ENCODE measurements around the gene MAP4K2.
"Not testable (repeated sequence)": the region's sequence is repeated elsewhere in the genome, so short reads cannot be mapped to it uniquely, and the experiment has no call there.

The MAP4K2 gene

DNA sequence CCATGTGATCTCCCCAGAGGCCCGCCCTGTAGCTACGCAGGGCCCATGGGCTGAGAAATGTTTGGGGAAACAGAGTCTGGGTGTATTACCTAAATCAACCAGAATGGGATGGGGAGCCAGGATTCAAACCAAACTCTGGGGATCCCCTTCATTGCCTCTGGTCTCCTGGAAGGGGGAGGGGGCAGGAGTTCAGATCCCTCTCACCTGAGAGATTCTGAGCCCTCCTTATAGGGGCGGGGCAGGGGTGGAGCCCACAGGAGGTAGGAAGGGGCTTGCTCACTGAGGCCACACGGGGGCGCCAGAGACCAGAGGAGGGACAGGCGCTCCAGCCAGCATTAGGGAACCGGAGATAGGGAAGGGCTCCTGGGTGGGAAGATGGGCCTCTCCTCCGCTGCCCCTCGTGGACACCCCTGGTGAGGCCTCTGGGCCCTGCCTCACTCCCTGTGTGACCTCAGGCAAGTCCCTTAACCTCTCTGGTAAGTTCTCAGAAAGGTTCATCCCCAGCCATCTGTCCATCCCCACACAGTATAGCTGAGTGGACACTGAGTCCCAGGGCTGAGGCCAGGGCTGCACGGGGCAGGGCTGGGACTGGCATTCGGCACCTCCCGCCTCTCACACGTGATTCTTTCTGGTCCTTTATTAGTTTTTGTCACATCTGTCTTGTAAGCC is 44.1 kb upstream of the MAP4K2 start:
- Histone ChIP-seq H3K27ac (ENCODE audit: low read depth, low read length, poor library complexity, severe bottlenecking) (peak overlapping the region; percentile 98), H2AFZ (ENCODE audit: low read length) (no peak overlapping the region), H3F3A (ENCODE audit: insufficient read depth, low read length) (peaks cover 9% of the 10 kb centered on the region; the same call in 1 of the 2 replicates), H3K79me2 (ENCODE audit: insufficient read depth, low read length) (no peaks in the 10 kb centered on the region), H3K4me1 (ENCODE audit: insufficient read depth, low read length, severe bottlenecking) (peaks cover 74% of the 10 kb centered on the region), H3K9me2 (ENCODE audit: low read depth, low read length) (no peaks in the 10 kb centered on the region), H4K20me1 (ENCODE audit: insufficient read depth, low read length) (no peaks in the 10 kb centered on the region), H3K9me3 (ENCODE audit: low read length) (no peaks in the 10 kb centered on the region), H3K9ac (ENCODE audit: low read length) (no peak overlapping the region), H3K36me3 (ENCODE audit: insufficient read depth, low read length) (no peaks in the 10 kb centered on the region), H3K27me3 (ENCODE audit: insufficient read depth, low read length) (no peaks in the 10 kb centered on the region), H3K4me2 (ENCODE audit: low read length) (peak overlapping the region; percentile 42; the same call in 1 of the 2 replicates), H3K4me3 (ENCODE audit: low read depth, low read length, poor library complexity, severe bottlenecking) (no peak overlapping the region)
- TF ChIP-seq EZH2 (IDR thresholded peaks at IDR 0.05; ENCODE audit: borderline replicate concordance, low read length): no peak
- TF ChIP-seq, protein P1, sequence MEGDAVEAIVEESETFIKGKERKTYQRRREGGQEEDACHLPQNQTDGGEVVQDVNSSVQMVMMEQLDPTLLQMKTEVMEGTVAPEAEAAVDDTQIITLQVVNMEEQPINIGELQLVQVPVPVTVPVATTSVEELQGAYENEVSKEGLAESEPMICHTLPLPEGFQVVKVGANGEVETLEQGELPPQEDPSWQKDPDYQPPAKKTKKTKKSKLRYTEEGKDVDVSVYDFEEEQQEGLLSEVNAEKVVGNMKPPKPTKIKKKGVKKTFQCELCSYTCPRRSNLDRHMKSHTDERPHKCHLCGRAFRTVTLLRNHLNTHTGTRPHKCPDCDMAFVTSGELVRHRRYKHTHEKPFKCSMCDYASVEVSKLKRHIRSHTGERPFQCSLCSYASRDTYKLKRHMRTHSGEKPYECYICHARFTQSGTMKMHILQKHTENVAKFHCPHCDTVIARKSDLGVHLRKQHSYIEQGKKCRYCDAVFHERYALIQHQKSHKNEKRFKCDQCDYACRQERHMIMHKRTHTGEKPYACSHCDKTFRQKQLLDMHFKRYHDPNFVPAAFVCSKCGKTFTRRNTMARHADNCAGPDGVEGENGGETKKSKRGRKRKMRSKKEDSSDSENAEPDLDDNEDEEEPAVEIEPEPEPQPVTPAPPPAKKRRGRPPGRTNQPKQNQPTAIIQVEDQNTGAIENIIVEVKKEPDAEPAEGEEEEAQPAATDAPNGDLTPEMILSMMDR (IDR thresholded peaks at IDR 0.05; ENCODE audit: low read length): peak; percentile 91

DNA sequence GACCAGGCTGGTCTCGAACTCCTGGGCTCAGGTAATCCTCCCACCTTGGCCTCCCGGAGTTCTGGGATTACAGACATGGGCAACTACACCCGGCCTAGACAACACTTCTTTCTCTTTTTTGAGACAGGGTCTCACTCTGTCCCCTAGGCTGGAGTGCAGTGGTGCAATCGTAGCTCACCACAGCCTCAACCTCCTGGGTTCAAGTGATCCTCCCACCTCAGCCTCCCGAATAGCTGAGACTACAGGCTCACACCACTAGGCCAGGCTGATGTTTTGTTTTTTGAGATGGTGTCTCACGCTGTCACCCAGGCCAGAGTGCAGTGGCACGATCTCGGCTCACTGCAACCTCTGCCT is 42.7 kb upstream of the MAP4K2 start:
- H3K4me2 ChIP-seq (ENCODE audit: low read length); H3K9me3 ChIP-seq (ENCODE audit: low read length); H3K9me2 ChIP-seq (ENCODE audit: low read depth, low read length); H3K9ac ChIP-seq (ENCODE audit: low read length); H3K79me2 ChIP-seq (ENCODE audit: insufficient read depth, low read length); H2AFZ ChIP-seq (ENCODE audit: low read length); H3K4me3 ChIP-seq (ENCODE audit: low read depth, low read length, poor library complexity, severe bottlenecking); H3K27me3 ChIP-seq (ENCODE audit: insufficient read depth, low read length); H4K20me1 ChIP-seq (ENCODE audit: insufficient read depth, low read length); H3K27ac ChIP-seq (ENCODE audit: low read depth, low read length, poor library complexity, severe bottlenecking); H3K36me3 ChIP-seq (ENCODE audit: insufficient read depth, low read length); H3F3A ChIP-seq (ENCODE audit: insufficient read depth, low read length): not testable (repeated sequence)
- peaks cover 60% of the 10 kb centered on the region for H3K4me1 ChIP-seq (ENCODE audit: insufficient read depth, low read length, severe bottlenecking)

DNA sequence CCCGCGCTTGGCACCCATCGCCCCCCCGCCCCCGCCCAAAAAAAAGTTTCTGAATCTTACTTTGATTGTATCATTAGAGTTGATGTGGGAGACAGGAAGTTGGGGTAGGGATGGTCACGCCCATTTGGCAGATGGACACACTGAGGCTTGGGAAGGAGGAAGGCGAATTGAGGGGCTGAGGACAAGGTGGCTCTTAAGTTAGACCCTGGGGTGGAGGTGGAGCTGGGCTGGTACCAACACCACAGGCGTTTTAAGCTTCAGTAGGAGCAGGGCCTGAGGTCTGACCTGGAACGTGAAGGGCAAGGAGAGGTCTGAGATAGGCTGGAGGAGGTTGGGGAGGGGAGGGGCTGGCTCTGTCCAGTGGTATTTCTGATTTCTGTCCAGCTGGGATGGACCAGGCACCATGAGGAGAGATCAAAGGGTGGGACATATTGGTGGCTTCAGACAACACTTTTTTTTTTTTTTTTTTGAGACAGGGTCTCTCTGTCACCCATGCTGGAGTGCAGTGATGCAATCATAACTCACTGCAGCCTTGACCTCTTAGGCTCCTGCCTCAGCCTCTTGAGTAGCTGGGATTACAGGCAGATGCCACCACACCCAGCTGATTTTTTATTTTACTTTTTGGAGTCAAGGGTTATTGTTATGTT is 42.2 kb upstream of the MAP4K2 start:
- Histone ChIP-seq H3F3A (ENCODE audit: insufficient read depth, low read length) (peaks cover 3% of the 10 kb centered on the region; the same call in 1 of the 2 replicates), H3K9me3 (ENCODE audit: low read length) (no peaks in the 10 kb centered on the region), H2AFZ (ENCODE audit: low read length) (no peak overlapping the region), H3K4me3 (ENCODE audit: low read depth, low read length, poor library complexity, severe bottlenecking) (peak overlapping the region; percentile 77), H3K4me2 (ENCODE audit: low read length) (peak overlapping the region; percentile 80), H3K27me3 (ENCODE audit: insufficient read depth, low read length) (no peaks in the 10 kb centered on the region), H4K20me1 (ENCODE audit: insufficient read depth, low read length) (no peaks in the 10 kb centered on the region), H3K9me2 (ENCODE audit: low read depth, low read length) (no peaks in the 10 kb centered on the region), H3K36me3 (ENCODE audit: insufficient read depth, low read length) (no peaks in the 10 kb centered on the region), H3K4me1 (ENCODE audit: insufficient read depth, low read length, severe bottlenecking) (peaks cover 55% of the 10 kb centered on the region), H3K79me2 (ENCODE audit: insufficient read depth, low read length) (no peaks in the 10 kb centered on the region), H3K27ac (ENCODE audit: low read depth, low read length, poor library complexity, severe bottlenecking) (peak overlapping the region; percentile 64), H3K9ac (ENCODE audit: low read length) (peak overlapping the region; percentile 71)
- TF ChIP-seq, protein P1 (IDR thresholded peaks at IDR 0.05; ENCODE audit: low read length): no peak
- no peak for TF ChIP-seq EZH2 (IDR thresholded peaks at IDR 0.05; ENCODE audit: borderline replicate concordance, low read length)
